Measurements from ENCODE around the gene CAB39L. TPM values are rescaled to one million over a fixed set of nuclear protein-coding genes. Genes with fewer than 3 reads are reported as not detected.

The CAB39L gene
- total RNA-seq, 1 experiment from 2014 or later, result 6.2 TPM

- BruUV-seq (replicated peaks), result no TSS peak
- CTCF ChIA-PET, result no interaction called here
- Mint-ChIP-seq H3K27ac (ENCODE audit: low read depth, unreplicated experiment) (no peak overlapping the region), H3K36me3 (ENCODE audit: insufficient read depth, unreplicated experiment) (no peaks in the 10 kb centered on the region), H3K4me3 (ENCODE audit: unreplicated experiment) (no peak overlapping the region), H3K9me3 (ENCODE audit: unreplicated experiment) (peaks cover 13% of the 10 kb centered on the region), H3K4me1 (ENCODE audit: insufficient read depth, unreplicated experiment) (no peaks in the 10 kb centered on the region), H3K27me3 (ENCODE audit: insufficient read depth, unreplicated experiment) (no peaks in the 10 kb centered on the region)
- intact Hi-C loops (cut with micrococcal nuclease), result no loop called here
- DNase-seq (ENCODE audit: unreplicated experiment), result no peak
- no peak for TF ChIP-seq CTCF (IDR thresholded peaks at IDR 0.05; ENCODE audit: unreplicated experiment)
- POLR2A ChIA-PET, result interaction anchor here (1.1 kb wide), 1 partner anchor 17 kb away, joined by 5 read pairs; no protein-coding TSS in a partner anchor
Measured at GRCh38 chr13:49388091-49388635, 55.7 kb downstream of the CAB39L start.

DNA sequence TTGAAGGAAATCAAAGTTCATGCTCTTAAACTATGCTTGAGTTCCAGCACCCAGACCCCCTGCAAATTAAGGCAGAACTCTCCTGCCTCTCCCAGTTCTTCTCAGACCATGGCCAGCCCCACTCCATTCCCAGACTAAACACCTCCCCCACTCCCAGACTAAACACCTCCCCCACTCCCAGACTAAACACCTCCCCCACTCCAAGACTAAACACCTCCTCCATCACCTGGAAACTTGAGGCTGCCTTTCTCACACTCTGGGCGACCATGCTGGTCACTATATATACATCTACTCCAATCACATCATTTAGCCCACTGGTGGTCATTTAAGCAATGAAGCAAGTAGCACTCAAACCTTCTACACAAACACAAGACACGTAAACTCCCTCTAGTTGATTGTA is 57.2 kb downstream of the CAB39L start:
- ChIA-PET POLR2A (no interaction called here), CTCF (no interaction called here)
- H3K27me3 Mint-ChIP-seq (ENCODE audit: insufficient read depth, unreplicated experiment), result no peaks in the 10 kb centered on the region
- no peak for TF ChIP-seq CTCF (IDR thresholded peaks at IDR 0.05; ENCODE audit: unreplicated experiment)
- intact Hi-C loops (cut with micrococcal nuclease), result no loop called here
- no peaks in the 10 kb centered on the region for H3K36me3 Mint-ChIP-seq (ENCODE audit: insufficient read depth, unreplicated experiment)
- no peak overlapping the region for H3K27ac Mint-ChIP-seq (ENCODE audit: low read depth, unreplicated experiment)
- no peak overlapping the region for H3K4me3 Mint-ChIP-seq (ENCODE audit: unreplicated experiment)
- H3K9me3 Mint-ChIP-seq (ENCODE audit: unreplicated experiment), result peaks cover 10% of the 10 kb centered on the region
- H3K4me1 Mint-ChIP-seq (ENCODE audit: insufficient read depth, unreplicated experiment), result no peaks in the 10 kb centered on the region
- BruUV-seq (replicated peaks), result no TSS peak
- no peak for DNase-seq (ENCODE audit: unreplicated experiment)

GRCh38 chr13:49376121-49376520 is 67.7 kb downstream of the CAB39L start:
- Mint-ChIP-seq H3K36me3 (ENCODE audit: insufficient read depth, unreplicated experiment) (no peaks in the 10 kb centered on the region), H3K4me3 (ENCODE audit: unreplicated experiment) (no peak overlapping the region), H3K4me1 (ENCODE audit: insufficient read depth, unreplicated experiment) (peaks cover 11% of the 10 kb centered on the region), H3K9me3 (ENCODE audit: unreplicated experiment) (no peaks in the 10 kb centered on the region), H3K27ac (ENCODE audit: low read depth, unreplicated experiment) (no peak overlapping the region), H3K27me3 (ENCODE audit: insufficient read depth, unreplicated experiment) (no peaks in the 10 kb centered on the region)
- ChIA-PET POLR2A (interaction anchor here (0.7 to 2.1 kb wide), 3 partner anchors 9 to 490 kb away, joined by 3 to 10 read pairs (median 5); partner anchors contain the start of genes CAB39L and SETDB2), CTCF (interaction anchor here (0.6 to 0.8 kb wide), 2 partner anchors 16 to 334 kb away, joined by 3 read pairs; no protein-coding TSS in a partner anchor)
- intact Hi-C loops (cut with micrococcal nuclease), result no loop called here
- BruUV-seq (replicated peaks), result no TSS peak
- no peak for TF ChIP-seq CTCF (IDR thresholded peaks at IDR 0.05; ENCODE audit: unreplicated experiment)
- peak; percentile 1 for DNase-seq (ENCODE audit: unreplicated experiment)

- CTCF ChIA-PET, result interaction anchor here (0.5 to 0.7 kb wide), 2 partner anchors 94 to 109 kb away, joined by 3 read pairs; no protein-coding TSS in a partner anchor
- peak; percentile 75 for DNase-seq (ENCODE audit: unreplicated experiment)
- H3K27me3 Mint-ChIP-seq (ENCODE audit: insufficient read depth, unreplicated experiment), result no peaks in the 10 kb centered on the region
- no peak overlapping the region for H3K4me3 Mint-ChIP-seq (ENCODE audit: unreplicated experiment)
- peaks cover 11% of the 10 kb centered on the region for H3K4me1 Mint-ChIP-seq (ENCODE audit: insufficient read depth, unreplicated experiment)
- BruUV-seq (replicated peaks), result no TSS peak
- TF ChIP-seq CTCF (IDR thresholded peaks at IDR 0.05; ENCODE audit: unreplicated experiment), result no peak
- POLR2A ChIA-PET, result interaction anchor here (0.9 to 2.1 kb wide), 5 partner anchors 10 to 69 kb away, joined by 3 to 24 read pairs (median 4); partner anchors contain the start of genes CAB39L and SETDB2
- no peak overlapping the region for H3K27ac Mint-ChIP-seq (ENCODE audit: low read depth, unreplicated experiment)
- H3K9me3 Mint-ChIP-seq (ENCODE audit: unreplicated experiment), result no peaks in the 10 kb centered on the region
- intact Hi-C loops (cut with micrococcal nuclease), result no loop called here
- no peaks in the 10 kb centered on the region for H3K36me3 Mint-ChIP-seq (ENCODE audit: insufficient read depth, unreplicated experiment)
Measured at GRCh38 chr13:49374585-49375290, 69.1 kb downstream of the CAB39L start.
